Measurements from ENCODE around the gene CCNL1.
"Not testable (repeated sequence)": the region's sequence is repeated elsewhere in the genome, so short reads cannot be mapped to it uniquely, and the experiment has no call there.

The CCNL1 gene

DNA sequence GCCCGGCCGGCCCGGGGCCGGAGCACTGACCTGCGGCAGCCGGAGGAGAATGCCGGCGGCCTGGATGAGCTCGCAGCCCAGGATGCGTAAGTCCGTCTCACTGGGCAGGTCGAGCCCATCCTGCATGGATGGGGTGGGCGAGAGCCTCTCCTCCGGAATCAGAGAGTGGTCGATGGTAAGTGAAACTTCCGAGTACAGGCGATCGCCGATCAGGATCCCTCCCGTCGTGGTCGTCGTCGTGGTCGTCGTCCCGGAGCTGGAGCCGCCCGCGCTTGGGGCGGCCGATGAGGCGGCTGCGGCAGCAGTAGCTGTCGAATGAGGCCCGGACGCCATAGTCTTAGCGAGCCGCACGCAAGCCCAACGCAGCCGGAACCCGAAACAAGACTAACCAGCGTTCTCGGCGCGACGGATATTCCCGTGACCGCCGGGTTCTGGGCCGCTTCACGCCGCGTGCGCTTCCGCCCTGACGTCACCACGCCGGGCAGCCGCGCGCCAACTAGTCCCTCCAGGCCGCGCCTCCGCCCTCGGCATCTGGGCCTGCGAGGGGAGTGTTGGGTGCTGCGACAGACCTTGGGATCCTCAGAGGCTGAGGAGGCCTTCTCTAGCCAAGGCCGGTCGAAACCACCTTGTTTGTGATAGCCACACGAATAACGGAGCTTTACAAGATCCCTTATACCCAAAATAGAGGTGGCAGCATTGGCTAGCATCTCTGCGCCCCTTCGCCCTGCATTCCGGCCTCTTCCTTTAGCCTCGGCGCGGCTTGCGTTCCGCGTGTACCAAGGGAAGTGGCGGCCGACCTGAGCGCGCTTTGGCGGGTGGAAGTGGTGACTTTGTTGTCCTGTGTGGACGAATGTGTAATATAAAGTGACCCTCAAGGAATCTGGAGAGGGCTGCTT is at the start of gene CCNL1:
Gene CCNL1, minus strand, starts transcription at position 386 of the 896 bp plus-strand sequence. Its CDS starts 53 bp downstream, at position 333.
- DNase-seq (ENCODE audit: low read depth) = peak; percentile 94

DNA sequence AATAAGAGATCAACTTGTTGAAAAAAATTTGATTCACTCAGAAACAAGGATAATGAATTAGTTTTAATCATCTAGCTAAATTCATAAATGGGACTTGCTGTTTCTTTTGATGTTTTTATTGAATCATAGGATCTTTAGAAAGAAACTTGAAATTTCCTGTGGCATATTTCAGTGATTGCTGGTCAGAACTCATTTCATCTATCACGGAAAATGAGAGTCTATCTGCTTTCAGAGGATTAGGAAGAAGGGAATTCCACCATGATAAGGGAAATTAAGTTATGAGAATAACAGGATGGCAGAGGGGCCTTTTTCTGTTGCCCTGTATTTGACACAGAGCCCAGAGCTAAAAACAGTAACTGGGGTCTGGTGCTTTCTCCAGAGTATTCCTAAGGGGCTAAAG is 44.9 kb upstream of the CCNL1 start:
- no peak for DNase-seq (ENCODE audit: low read depth)

DNA sequence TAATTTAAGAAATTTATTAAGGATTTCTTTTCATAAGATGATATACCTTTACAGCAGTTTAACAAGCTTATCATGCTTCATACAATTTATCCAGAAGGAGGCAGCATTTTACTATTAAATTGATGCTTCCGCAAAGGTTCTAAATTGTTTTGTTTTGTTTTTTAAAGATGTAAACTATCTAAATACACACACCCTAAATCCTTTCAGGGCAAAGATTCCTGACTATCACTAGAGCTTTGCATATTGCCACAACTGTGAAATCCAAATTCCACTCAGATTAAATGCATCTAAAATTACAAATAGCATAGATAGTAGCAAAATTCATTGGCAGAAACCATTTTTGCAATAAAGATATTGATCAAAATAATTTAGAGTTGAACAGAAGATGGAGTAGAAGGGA is 44.5 kb upstream of the CCNL1 start:
- no peak for DNase-seq (ENCODE audit: low read depth)

DNA sequence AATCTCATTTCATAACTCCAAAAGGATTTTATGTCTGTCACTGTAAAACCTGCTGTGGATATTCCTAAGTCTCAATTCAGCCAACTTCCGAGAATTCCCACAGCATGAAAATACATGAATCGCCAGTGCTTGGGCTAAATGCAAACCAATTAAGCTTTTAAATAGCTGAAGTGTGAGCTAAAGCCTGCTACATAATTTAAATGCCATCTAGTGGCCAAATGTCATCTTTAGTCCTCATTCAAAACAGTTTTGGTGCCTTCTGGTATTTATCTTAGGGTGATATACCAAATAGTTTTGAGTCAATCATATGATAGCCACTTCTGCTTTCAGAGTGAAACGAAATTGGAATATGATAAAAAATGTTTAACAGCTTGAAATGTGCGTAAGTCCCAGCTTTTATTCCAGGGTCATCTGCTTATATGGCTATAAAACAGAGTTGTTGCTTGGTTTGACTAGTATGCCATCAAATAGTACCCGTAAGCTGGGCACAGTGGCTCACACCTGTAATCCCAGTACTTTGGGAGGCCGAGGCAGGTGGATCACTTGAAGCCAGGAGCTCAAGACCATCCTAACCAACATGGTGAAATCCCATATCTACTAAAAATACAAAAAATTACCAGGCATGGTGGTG is 41.8 kb upstream of the CCNL1 start:
- no peak for DNase-seq (ENCODE audit: low read depth)

DNA sequence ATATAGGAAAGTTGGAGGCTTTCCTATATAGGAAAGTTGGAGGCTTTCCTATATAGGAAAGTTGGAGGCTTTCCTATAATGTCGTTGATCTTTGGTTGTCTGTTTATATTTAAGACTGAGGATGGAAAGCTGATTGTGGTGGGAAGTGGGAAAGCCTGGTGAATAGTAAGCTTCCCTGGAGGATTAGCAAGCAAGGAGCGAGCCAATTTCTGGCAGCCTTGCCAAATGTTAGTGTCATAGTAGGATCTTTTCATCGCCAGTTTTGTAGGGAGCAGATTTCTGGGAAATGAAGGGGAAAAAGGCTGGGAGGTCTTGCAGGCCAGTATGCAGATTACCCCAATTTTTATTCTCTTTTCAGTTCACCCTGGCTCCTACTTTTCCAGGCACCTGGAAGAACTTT is 39.9 kb upstream of the CCNL1 start:
- no peak for DNase-seq (ENCODE audit: low read depth)

DNA sequence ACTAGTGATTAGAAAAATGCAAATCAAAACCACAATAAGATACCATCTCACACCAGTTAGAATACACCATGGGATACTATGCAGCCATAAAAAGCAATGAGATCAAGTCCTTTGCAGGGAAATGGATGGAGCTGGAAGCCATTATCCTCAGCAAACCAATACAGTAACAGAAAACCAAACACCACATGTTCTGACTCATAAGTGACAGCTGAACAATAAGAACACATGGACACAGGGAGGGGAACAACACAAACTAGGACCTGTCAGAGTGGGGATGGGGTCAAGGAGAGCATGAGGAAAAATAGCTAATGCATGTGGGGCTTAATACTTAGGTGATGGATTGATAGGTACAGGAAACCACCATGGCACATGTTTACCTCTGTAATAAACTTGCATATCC is 36.0 kb upstream of the CCNL1 start:
- DNase-seq (ENCODE audit: low read depth) = no peak

DNA sequence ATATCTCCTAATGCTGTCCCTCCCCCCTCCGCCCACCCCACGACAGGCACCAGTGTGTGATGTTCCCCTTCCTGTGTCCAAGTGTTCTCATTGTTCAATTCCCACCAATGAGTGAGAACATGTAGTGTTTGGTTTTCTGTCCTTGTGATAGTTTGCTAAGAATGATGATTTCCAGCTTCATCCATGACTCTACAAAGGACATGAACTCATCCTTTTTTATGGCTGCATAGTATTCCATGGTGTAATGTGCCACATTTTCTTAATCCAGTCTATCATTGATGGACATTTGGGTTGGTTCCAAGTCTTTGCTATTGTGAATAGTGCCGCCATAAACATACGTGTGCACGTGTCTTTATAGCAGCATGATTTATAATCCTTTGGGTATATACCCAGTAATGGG is 31.2 kb upstream of the CCNL1 start:
- not testable (repeated sequence) for DNase-seq (ENCODE audit: low read depth)

DNA sequence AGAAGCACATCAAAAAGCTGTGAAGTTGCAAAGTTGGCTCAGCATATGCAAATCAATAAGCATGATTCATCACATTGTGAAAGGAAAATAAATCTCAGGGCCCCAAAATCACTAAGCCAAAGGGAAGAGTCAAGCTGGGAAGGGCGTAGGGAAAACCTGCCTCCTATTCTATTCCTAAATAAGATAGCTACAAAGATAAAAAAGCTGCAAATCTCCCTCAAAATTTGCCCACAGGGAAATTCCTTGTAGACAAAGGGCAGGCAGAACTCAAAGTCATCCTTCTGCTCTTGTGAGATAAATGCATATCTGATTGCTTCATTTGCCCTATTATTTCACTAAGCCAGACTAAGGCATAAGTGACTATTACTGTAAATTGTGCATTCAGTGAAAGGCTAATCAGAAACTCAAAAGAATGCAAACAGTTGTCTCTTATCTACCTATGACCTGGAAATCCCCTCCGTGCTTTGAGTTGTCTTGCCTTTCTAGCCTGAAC is 30.5 kb upstream of the CCNL1 start:
- no peak for DNase-seq (ENCODE audit: low read depth)

DNA sequence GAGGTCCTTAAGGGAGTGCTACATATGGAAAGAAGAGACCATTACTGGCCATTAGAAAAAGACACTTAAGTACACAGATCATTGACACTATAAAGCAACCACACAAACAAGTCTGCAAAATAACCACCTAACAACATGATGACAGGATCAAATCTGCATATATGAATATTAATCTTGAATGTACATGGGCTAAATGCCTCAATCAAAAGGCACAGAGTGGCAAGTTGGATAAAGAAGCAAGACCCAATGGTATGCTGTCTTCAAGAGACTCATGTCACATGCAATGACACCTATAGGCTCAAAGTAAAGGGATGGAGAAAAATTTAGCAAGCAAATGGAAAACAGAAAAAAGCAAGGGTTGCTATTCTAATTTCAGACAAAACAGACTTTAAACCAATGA is 28.4 kb upstream of the CCNL1 start:
- no peak for DNase-seq (ENCODE audit: low read depth)

DNA sequence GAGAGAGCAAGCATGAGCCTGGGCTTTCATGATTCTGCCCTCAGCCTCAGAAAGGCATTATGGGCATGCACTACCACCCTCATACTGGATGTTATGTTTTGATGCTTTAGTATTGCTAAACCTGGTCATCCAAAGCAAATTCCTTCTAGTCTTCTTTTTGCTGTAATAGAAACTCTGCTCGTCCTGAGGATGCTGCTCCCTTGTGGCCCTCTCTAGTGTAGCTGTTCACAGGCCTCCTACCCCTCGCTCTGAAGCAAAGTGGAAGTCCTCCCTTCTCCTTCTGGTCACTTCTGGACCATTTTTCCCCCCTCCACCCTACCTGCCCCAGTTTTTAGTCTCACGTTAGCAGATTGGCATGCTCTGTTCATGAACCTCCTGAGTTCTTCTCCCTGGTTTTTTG is 22.9 kb upstream of the CCNL1 start:
- no peak for DNase-seq (ENCODE audit: low read depth)

DNA sequence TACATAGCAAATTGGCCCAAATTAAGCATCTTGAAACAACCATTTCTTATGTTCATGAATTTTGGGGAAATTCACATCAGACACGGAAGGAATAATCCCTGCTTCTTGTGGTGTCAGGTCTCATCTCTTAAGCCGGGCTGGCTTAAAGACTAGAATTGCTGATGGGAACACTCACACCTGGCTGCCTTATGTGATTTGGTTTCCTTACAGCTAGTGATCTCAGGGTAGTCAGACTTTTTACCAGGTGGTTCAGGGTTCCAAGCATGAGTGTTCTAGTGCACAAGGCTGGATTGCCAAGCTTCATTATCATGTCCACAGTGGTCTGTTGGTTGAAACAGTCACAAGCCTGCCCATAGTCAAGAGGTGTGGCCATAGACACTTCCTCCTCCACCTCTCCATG is 20.3 kb upstream of the CCNL1 start:
- DNase-seq (ENCODE audit: low read depth) = no peak

DNA sequence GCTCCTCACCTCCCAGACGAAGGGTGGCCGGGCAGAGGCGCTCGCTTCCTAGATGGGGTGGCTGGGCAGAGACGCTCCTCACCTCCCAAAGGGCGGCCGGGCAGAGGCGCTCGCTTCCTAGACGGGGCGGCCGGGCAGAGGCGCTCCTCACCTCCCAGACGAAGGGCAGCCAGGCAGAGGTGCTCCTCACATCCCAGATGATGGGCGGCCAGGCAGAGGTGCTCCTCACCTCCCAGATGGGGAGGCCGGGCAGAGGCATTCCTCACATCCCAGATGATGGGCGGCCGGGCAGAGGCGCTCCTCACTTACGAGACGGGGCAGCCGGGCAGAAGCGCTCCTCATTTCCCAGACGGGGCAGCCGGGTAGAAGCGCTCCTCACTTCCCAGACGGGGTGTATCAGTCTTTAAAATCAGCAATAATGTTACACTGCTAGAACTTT is 19.4 kb upstream of the CCNL1 start:
- DNase-seq (ENCODE audit: low read depth) = no peak

DNA sequence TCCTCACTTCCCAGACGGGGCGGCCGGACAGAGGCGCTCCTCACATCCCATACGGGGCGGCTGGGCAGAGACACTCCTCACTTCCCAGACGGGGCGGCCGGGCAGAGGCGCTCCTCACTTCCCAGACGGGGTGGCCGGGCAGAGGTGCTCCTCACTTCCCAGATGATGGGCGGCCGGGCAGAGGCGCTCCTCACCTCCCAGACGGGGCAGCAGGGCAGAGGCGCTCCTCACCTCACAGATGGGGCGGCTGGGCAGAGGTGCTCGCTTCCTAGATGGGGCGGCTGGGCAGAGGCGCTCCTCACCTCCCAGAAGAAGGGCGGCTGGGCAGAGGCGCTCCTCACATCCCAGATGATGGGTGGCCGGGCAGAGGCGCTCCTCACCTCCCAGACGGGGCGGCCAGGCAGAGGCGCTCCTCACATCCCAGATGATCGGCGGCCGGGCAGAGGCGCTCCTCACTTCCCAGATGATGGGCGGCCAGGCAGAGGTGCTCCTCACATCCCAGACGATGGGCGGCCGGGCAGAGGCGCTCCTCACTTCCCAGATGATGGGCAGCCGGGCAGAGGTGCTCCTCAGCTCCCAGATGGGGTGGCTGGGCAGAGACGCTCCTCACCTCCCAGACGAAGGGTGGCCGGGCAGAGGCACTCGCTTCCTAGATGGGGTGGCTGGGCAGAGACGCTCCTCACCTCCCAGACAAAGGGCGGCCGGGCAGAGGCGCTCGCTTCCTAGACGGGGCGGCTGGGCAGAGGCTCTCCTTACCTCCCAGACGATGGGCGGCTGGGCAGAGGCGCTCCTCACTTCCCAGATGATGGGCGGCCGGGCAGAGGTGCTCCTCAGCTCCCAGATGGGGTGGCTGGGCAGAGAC is 18.8 kb upstream of the CCNL1 start:
- DNase-seq (ENCODE audit: low read depth) = not testable (repeated sequence)

DNA sequence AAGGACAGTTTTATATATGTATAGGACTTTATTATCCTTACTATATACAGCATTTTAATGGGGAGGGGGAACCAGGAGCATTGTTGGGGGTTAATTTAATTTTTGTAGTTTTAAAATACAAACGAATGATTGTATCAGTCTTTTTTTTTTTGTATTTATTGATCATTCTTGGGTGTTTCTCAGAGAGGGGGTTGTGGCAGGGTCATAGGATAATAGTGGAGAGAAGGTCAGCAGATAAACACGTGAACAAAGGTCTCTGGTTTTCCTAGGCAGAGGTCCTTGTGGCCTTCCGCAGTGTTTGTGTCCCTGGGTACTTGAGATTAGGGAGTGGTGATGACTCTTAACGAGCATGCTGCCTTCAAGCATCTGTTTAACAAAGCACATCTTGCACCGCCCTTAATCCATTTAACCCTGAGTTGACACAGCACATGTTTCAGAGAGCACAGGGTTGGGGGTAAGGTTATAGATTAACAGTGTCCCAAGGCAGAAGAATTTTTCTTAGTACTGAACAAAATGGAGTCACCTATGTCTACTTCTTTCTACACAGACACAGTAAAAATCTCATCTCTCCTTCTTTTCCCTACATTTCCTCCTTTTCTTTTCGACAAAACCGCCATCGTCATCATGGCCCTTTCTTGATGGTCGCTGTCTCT is 18.0 kb upstream of the CCNL1 start:
- DNase-seq (ENCODE audit: low read depth) = not testable (repeated sequence)

DNA sequence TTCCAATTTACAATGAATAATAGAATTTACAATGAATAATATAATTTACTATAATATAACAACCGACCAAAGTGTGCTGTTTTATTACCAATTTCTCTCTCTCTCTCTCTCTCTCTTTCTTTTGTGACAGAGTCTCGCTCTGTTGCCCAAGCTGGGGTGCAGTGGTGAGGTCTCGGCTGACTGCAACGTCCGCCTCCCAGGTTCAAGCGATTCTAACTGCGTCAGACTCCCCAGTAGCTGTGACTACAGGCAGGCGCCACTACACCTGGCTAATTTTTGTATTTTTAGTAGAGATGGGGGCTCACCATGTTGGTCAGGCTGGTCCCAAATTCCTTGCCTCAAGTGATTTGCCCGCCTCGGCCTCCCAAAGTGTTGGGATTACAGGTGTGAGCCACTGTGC is 17.0 kb upstream of the CCNL1 start:
- no peak for DNase-seq (ENCODE audit: low read depth)

DNA sequence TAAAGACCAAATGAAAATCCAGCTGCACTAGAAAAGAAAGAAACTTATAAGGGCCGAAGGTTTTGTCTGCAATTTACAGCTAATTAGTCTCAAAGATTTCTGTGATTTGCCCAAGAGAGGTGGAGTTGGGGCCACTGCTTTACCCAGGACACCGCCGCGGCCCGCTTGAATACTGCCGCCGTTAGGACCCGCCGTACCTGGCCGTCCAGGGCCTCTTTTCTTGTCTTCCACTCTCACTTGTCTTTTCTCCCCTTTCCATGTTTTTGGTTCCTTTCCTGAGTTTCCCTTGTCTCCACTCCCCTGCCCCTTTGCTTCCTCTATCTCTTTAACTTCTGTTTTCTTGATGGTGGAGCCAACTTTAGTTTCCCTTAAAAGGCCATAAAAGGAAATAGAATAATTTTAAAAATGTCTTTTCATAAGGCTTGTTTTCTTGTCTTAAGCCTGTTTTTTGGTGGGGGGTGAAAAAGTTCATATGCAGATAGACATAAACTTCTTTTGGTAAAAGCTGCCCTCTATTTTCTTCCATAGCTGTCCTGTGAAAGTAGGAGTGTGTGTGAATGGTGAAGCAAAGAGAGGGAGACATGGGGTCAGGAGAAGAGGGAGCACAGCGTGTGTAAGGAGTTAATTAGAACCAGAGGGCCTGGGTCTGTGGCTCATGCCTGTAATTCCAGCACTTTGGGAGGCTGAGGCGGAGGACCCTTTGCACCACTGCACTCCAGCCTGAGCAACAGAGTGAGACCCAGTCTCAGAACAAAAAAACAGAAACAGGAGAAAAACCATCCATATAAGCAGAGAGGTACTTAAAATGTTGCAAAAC is 16.0 kb upstream of the CCNL1 start:
- no peak for DNase-seq (ENCODE audit: low read depth)

DNA sequence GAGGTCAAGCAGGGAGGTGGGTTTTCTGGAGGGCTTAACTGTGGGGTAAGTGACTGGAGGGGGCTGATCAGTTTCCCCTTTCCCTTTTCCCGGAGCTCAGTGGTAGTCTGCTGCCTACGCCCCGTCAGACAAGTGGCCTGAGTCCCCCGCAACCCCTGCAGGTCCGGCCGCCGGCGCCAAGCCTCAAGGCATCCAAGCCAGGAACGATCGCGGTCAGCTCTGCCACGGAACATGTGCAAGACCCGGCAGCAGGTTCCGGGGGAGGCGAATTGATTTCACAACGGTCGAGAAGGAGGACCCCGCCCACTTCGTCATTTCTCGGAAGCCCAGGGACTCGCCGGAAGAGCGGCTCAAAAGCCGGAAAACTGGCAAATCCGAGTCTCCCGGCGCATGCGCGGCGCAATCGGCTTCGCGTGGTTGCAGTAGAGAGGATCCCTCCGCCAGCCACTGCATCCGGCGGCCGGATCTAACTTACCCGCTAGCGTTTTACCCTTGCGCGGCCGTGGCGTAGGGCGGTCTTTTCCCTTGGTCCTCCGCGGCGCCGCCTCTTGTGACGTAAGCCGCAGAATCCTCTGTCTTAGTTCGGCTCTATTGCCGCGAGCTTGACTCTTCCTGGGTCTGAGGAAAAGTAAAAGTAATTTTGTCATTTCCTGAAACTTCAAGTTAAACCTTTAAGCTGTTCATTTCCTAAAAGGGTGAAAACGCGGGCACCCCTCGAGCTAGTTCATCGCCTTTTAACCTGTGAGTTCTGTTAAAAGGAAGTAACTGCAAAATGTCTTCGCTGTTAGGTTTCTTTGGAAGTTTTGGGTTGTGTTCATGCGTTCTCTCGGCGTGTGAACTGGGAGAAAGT is 14.9 kb upstream of the CCNL1 start:
- DNase-seq (ENCODE audit: low read depth) = peak; percentile 98

DNA sequence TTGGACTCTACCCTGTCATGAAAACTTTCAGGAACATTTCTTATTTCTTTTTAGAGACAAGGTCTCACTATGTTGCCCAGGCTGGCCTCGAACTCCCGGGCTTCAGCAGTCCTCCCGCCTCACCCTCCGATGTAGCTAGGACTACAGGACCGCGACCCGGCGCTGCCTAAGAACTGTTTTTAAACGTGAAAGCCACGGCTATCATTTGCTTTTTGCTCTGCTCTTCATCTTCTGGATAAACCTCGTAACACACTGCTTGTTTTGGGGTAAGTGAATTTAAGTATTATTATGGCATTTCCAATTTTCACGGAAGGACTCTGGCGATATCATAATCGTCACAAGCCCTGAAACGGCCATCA is 14.3 kb upstream of the CCNL1 start:
- no peak for DNase-seq (ENCODE audit: low read depth)

DNA sequence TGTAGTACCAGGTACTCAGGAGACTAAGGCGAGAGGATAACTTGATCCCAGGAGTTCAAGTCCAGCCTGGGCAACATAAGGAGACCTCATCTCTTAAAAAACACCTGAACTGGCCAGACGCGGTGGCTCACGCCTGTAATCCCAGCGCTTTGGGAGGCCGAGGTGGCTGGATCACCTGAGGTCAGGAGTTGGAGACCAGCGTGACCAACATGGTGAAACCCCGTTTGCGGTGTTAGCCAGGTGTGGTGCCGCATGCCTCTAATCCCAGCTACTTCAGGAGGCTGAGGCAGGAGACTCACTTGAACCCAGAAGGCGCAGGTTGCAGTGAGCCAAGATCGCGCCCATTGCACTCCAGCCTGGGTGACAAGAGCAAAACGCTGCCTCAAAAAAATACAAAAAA is 13.4 kb upstream of the CCNL1 start:
- not testable (repeated sequence) for DNase-seq (ENCODE audit: low read depth)

DNA sequence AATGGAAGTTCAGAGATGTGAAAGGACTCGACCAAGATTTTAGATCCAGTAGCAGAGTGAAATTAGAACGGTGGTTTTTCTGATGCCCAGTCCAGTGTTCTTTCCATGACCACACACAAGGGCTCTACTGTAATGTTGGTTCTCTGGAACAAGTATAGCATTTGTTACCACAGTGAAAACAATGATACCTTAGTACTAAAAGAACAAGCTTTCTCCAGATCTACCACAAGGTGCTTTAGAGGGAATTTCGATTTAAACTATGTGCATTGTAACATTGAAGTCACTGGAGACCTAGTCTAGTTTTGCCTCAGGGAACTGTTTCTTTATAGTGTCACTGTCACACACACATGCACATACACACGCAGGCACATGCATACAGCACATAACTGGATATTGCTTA is 12.8 kb upstream of the CCNL1 start:
- no peak for DNase-seq (ENCODE audit: low read depth)

Measured in stimulated activated CD4-positive, alpha-beta T cell treated with anti-CD3 and anti-CD28 coated beads, Interleukin-2, amount 100 ng/mL, for 4 hours (primary cell).